ENCODE results near the gene UBE2E1.

Gene UBE2E1

GRCh38 chr3:23932571-23932970 lies 126.8 kb downstream of the UBE2E1 start:
- no peaks in the 10 kb centered on the region for H3K36me3 ChIP-seq
- no peaks in the 10 kb centered on the region for H3K4me1 ChIP-seq
- intact Hi-C loops (cut with DNase I; ENCODE audit: low total_unique reads), result no loop called here
- H3K27me3 ChIP-seq, result no peaks in the 10 kb centered on the region
- DNase-seq, result no peak
- no peaks in the 10 kb centered on the region for H3K9me3 ChIP-seq
- H3K4me3 ChIP-seq, result no peak overlapping the region
- no peak for TF ChIP-seq CTCF (IDR thresholded peaks at IDR 0.05)
- H3K27ac ChIP-seq, result no peak overlapping the region

- no peaks in the 10 kb centered on the region for H3K4me1 ChIP-seq
- H3K4me3 ChIP-seq, result no peak overlapping the region
- no peaks in the 10 kb centered on the region for H3K36me3 ChIP-seq
- DNase-seq, result no peak
- no peak for TF ChIP-seq CTCF (IDR thresholded peaks at IDR 0.05)
- H3K27me3 ChIP-seq, result no peaks in the 10 kb centered on the region
- intact Hi-C loops (cut with DNase I; ENCODE audit: low total_unique reads), result no loop called here
- peaks cover 0 to 3% (median 0%) of the 10 kb centered on the region in 3 donors for H3K9me3 ChIP-seq
- no peak overlapping the region for H3K27ac ChIP-seq
Measured at GRCh38 chr3:23934253-23934652, 128.5 kb downstream of the UBE2E1 start.

GRCh38 chr3:23937296-23937695 lies 131.5 kb downstream of the UBE2E1 start:
- no peak for DNase-seq
- no peak overlapping the region for H3K27ac ChIP-seq
- no peaks in the 10 kb centered on the region for H3K27me3 ChIP-seq
- H3K4me1 ChIP-seq, result no peaks in the 10 kb centered on the region
- no peak overlapping the region for H3K4me3 ChIP-seq
- H3K36me3 ChIP-seq, result no peaks in the 10 kb centered on the region
- no peak for TF ChIP-seq CTCF (IDR thresholded peaks at IDR 0.05)
- H3K9me3 ChIP-seq, result peaks cover 0 to 3% (median 0%) of the 10 kb centered on the region in 3 donors
- intact Hi-C loops (cut with DNase I; ENCODE audit: low total_unique reads), result no loop called here

GRCh38 chr3:23938688-23939087 lies 132.9 kb downstream of the UBE2E1 start:
- Histone ChIP-seq H3K4me3 (no peak overlapping the region), H3K9me3 (peaks cover 0 to 3% (median 0%) of the 10 kb centered on the region in 3 donors), H3K27ac (no peak overlapping the region), H3K36me3 (no peaks in the 10 kb centered on the region), H3K4me1 (no peaks in the 10 kb centered on the region), H3K27me3 (no peaks in the 10 kb centered on the region)
- intact Hi-C loops (cut with DNase I; ENCODE audit: low total_unique reads), result no loop called here
- DNase-seq, result no peak
- no peak for TF ChIP-seq CTCF (IDR thresholded peaks at IDR 0.05)

GRCh38 chr3:23940775-23941174 lies 135.0 kb downstream of the UBE2E1 start:
- Histone ChIP-seq H3K27me3 (no peaks in the 10 kb centered on the region), H3K27ac (no peak overlapping the region), H3K4me1 (peaks cover 0 to 7% (median 4%) of the 10 kb centered on the region in 4 donors), H3K36me3 (no peaks in the 10 kb centered on the region), H3K4me3 (no peak overlapping the region), H3K9me3 (peaks cover 0 to 3% (median 0%) of the 10 kb centered on the region in 3 donors)
- intact Hi-C loops (cut with DNase I; ENCODE audit: low total_unique reads), result no loop called here
- no peak for DNase-seq
- TF ChIP-seq CTCF (IDR thresholded peaks at IDR 0.05), result no peak
